Endothelial cell of umbilical vein (primary cell): ENCODE data around the gene MACROH2A2.

ENCODE experiments used
- CTCF ChIP-seq, 2 donors: IDR thresholded peaks; 1 replicate in 1 of 2; 2 replicates in 1 of 2; pipeline ENCODE4 v1.5.1; 2011; ENCODE audit warnings: low read length in 2 of 2, mild to moderate bottlenecking in 2 of 2, moderate library complexity in 2 of 2, control low read depth in 1 of 2, inconsistent platforms in 1 of 2, low read depth in 1 of 2; ENCODE audit not compliant: insufficient read depth in 1 of 2; ENCODE audit errors: extremely low read depth in 1 of 2
- FOS ChIP-seq: IDR thresholded peaks from 2 replicates; pipeline ENCODE4 v1.6.1; 2011; ENCODE audit warnings: mild to moderate bottlenecking, low read length, moderate library complexity, borderline replicate concordance; ENCODE audit not compliant: insufficient read depth
- JUN ChIP-seq: IDR thresholded peaks from 2 replicates; pipeline ENCODE4 v1.6.1; 2011; ENCODE audit warnings: borderline replicate concordance, low read depth; ENCODE audit not compliant: insufficient read length, insufficient read depth
- POLR2A ChIP-seq: IDR thresholded peaks from 2 replicates; pipeline ENCODE4 v1.6.1; 2012; ENCODE audit warnings: low read depth, mild to moderate bottlenecking, control low read depth, low read length
- POLR2AphosphoS5 ChIP-seq: IDR thresholded peaks from 2 replicates; pipeline ENCODE4 v1.6.1; 2012; ENCODE audit warnings: low read depth, mild to moderate bottlenecking, control low read depth, low read length, moderate library complexity; ENCODE audit not compliant: insufficient read depth

GRCh38 chr10:70096016-70096704 lies 43.5 kb downstream of the MACROH2A2 start:
- TF ChIP-seq FOS (no peak), POLR2AphosphoS5 (no peak), CTCF (IDR thresholded peaks at IDR 0.05; ENCODE audit: extremely low read depth in 1 of 2, insufficient read depth in 1 of 2, low read depth in 1 of 2, low read length in 2 of 2) (no peak), JUN (no peak), POLR2A (no peak)
